Measurements from ENCODE around the gene RNF5.

GRCh38 chr6:32224696-32225095 is 46.5 kb downstream of the RNF5 start:
- TF ChIP-seq CTCF (IDR thresholded peaks at IDR 0.05) (no peak), POLR2A (IDR thresholded peaks at IDR 0.05) (no peak)
